Nephron progenitor cell (in vitro differentiated cells): ENCODE data around the gene SAPCD1.

ENCODE experiments used
- DNase-seq: peaks from one replicate; pipeline ENCODE4 v3.0.0; 2021
- H3K27ac Mint-ChIP-seq: 2 replicates; pipeline ENCODE4 v1.8.0; 2021; ENCODE audit warnings: mild to moderate bottlenecking, moderate library complexity, mixed read lengths
- H3K27me3 Mint-ChIP-seq: 2 replicates; pipeline ENCODE4 v1.8.0; 2021; ENCODE audit warnings: mild to moderate bottlenecking, low read depth, mixed read lengths; ENCODE audit not compliant: poor library complexity
- H3K36me3 Mint-ChIP-seq: 2 replicates; pipeline ENCODE4 v1.8.0; 2021; ENCODE audit warnings: low read depth, mixed read lengths
- H3K4me1 Mint-ChIP-seq: 2 replicates; pipeline ENCODE4 v1.8.0; 2021; ENCODE audit warnings: mixed read lengths
- H3K4me3 Mint-ChIP-seq: 2 replicates; pipeline ENCODE4 v1.8.0; 2021; ENCODE audit warnings: mild to moderate bottlenecking, moderate library complexity, mixed read lengths
- H3K9me3 Mint-ChIP-seq: 2 replicates; pipeline ENCODE4 v1.8.0; 2021; ENCODE audit warnings: mild to moderate bottlenecking, moderate library complexity, mixed read lengths
- CTCF ChIP-seq: fragments of 200-600 bp; sonication (generic); IDR thresholded peaks from 2 replicates; pipeline ENCODE4 v1.5.0; 2021; ENCODE audit warnings: antibody characterized with exemption

Gene SAPCD1

GRCh38 chr6:31736768-31737314, 25.6 kb upstream of the SAPCD1 start:
- Mint-ChIP-seq H3K27me3 (peaks cover 3% of the 10 kb centered on the region), H3K4me1 (peaks cover 84% of the 10 kb centered on the region), H3K4me3 (peak overlapping the region; percentile 98), H3K27ac (peak overlapping the region; percentile 99), H3K36me3 (peaks cover 28% of the 10 kb centered on the region), H3K9me3 (no peaks in the 10 kb centered on the region)
- TF ChIP-seq CTCF: no peak
- DNase-seq: no peak

GRCh38 chr6:31737315-31737990, 25.0 kb upstream of the SAPCD1 start:
- Mint-ChIP-seq H3K9me3 (no peaks in the 10 kb centered on the region), H3K4me3 (peak overlapping the region; percentile 98), H3K36me3 (peaks cover 25% of the 10 kb centered on the region), H3K27ac (peak overlapping the region; percentile 99), H3K27me3 (peaks cover 3% of the 10 kb centered on the region), H3K4me1 (peaks cover 85% of the 10 kb centered on the region)
- peak; percentile 54 for DNase-seq
- TF ChIP-seq CTCF: no peak

- Mint-ChIP-seq H3K4me3 (peak overlapping the region; percentile 98), H3K9me3 (no peaks in the 10 kb centered on the region), H3K4me1 (peaks cover 89% of the 10 kb centered on the region), H3K36me3 (peaks cover 29% of the 10 kb centered on the region), H3K27me3 (peaks cover 3% of the 10 kb centered on the region), H3K27ac (peak overlapping the region; percentile 99)
- no peak for TF ChIP-seq CTCF
- DNase-seq: no peak
These were observed 24.2 kb upstream of the SAPCD1 start for GRCh38 chr6:31737991-31738979.

GRCh38 chr6:31739639-31740396, 22.6 kb upstream of the SAPCD1 start, which contains the start of gene MSH5:
MSH5 (plus strand) TSS chr6:31740005; CDS start chr6:31740467, 462 bp downstream.
- Mint-ChIP-seq H3K4me3 (peak within 1 kb of the TSS; percentile 98), H3K9me3 (no peaks in the 10 kb centered on the region), H3K27ac (peak within 1 kb of the TSS; percentile 99), H3K36me3 (peaks cover 22% of the 10 kb centered on the region), H3K27me3 (peaks cover 3% of the 10 kb centered on the region), H3K4me1 (peaks cover 91% of the 10 kb centered on the region)
- TF ChIP-seq CTCF: no peak
- DNase-seq: peak; percentile 95

- H3K27ac Mint-ChIP-seq: no peak overlapping the region
- peak overlapping the region; percentile 98 for H3K4me3 Mint-ChIP-seq
- H3K9me3 Mint-ChIP-seq: no peaks in the 10 kb centered on the region
- no peak for TF ChIP-seq CTCF
- H3K36me3 Mint-ChIP-seq: peaks cover 22% of the 10 kb centered on the region
- H3K27me3 Mint-ChIP-seq: peaks cover 3% of the 10 kb centered on the region
- DNase-seq: no peak
- H3K4me1 Mint-ChIP-seq: peaks cover 96% of the 10 kb centered on the region
These were observed 21.8 kb upstream of the SAPCD1 start for GRCh38 chr6:31740397-31741223.
